ENCODE measurements around the gene KIF13A.
"Not testable (repeated sequence)": the region's sequence is repeated elsewhere in the genome, so short reads cannot be mapped to it uniquely, and the experiment has no call there.

KIF13A gene

DNA sequence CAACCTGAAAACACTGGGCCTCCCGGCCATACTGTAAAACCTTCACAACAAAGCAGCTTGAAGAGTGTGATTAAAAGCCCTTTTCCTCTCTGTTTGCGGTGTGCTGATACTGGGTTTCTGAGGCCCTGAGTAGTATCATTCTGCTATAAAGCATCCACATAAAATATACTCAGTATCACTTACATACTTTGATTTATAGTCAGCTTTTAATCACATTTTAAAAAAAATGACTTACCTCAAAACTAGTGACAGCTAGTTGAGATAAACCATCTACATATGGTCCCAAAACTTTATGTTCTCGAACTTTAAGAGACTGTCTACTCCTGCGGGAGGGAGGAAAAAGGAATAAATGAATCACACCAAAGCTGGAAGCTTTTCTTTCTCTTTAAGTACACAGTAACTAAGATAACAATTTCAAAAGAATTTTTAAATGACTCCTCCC lies 135.7 kb downstream of the KIF13A start:
- no peak for DNase-seq (ENCODE audit: low read depth in 3 of 3, low spot score in 1 of 3)

DNA sequence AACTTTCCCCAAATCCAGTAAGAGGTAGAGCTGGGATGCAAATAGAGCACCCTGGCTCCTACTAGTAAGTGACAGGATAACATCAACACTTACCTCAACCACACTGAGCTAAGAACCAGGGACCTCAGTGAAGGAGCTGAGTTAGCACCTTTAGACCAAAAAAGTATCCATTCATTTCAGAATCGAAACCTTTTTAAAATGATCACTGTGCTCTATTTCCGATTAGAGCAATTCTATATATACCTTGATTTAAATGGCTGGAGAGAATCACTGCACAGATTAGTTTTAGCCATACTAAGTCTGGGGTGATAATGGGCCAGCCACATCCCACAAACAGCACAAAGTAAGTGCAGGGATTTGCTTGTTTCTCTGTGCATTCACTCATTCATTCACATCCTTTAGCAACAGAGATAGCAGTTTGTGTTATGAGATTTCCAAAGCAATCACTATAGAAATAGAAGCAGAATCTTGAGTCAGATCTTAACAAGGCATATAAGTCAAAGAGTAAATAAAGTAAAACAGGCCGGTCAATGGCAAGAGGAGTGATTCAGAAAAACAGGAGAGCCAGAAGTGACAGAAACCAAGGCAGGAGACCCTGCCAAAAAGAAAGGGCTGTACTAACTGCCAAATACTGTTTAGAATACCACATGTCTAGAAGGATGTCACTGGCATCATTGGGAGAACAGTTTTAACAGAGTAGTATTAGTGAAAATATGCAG lies 136.3 kb downstream of the KIF13A start:
- no peak for DNase-seq (ENCODE audit: low read depth in 3 of 3, low spot score in 1 of 3)

GRCh38 chr6:17850281-17850680 lies 137.2 kb downstream of the KIF13A start:
- DNase-seq (ENCODE audit: low read depth in 3 of 3, low spot score in 1 of 3): no peak

- no peak for DNase-seq (ENCODE audit: low read depth in 3 of 3, low spot score in 1 of 3)
Measured at GRCh38 chr6:17847203-17847760, 140.2 kb downstream of the KIF13A start.

GRCh38 chr6:17846762-17847161 lies 140.7 kb downstream of the KIF13A start:
- no peak for DNase-seq (ENCODE audit: low read depth in 3 of 3, low spot score in 1 of 3)

GRCh38 chr6:17845598-17845997 lies 141.8 kb downstream of the KIF13A start:
- DNase-seq (ENCODE audit: low read depth in 3 of 3, low spot score in 1 of 3): no peak

GRCh38 chr6:17844967-17845366 lies 142.5 kb downstream of the KIF13A start:
- not testable (repeated sequence) for DNase-seq (ENCODE audit: low read depth in 3 of 3, low spot score in 1 of 3)

- DNase-seq (ENCODE audit: low read depth in 3 of 3, low spot score in 1 of 3): no peak
Measured at GRCh38 chr6:17842934-17843821, 144.3 kb downstream of the KIF13A start.

- DNase-seq (ENCODE audit: low read depth in 3 of 3, low spot score in 1 of 3): no peak
Measured at GRCh38 chr6:17842014-17842776, 145.2 kb downstream of the KIF13A start.

GRCh38 chr6:17839513-17840223 lies 147.8 kb downstream of the KIF13A start:
- DNase-seq (ENCODE audit: low read depth in 3 of 3, low spot score in 1 of 3): no peak

- DNase-seq (ENCODE audit: low read depth in 3 of 3, low spot score in 1 of 3): no peak
Measured at GRCh38 chr6:17836293-17836692, 151.1 kb downstream of the KIF13A start.

- DNase-seq (ENCODE audit: low read depth in 3 of 3, low spot score in 1 of 3): no peak
Measured at GRCh38 chr6:17835784-17836183, 151.7 kb downstream of the KIF13A start.

- no peak for DNase-seq (ENCODE audit: low read depth in 3 of 3, low spot score in 1 of 3)
Measured at GRCh38 chr6:17831135-17831534, 156.3 kb downstream of the KIF13A start.

DNA sequence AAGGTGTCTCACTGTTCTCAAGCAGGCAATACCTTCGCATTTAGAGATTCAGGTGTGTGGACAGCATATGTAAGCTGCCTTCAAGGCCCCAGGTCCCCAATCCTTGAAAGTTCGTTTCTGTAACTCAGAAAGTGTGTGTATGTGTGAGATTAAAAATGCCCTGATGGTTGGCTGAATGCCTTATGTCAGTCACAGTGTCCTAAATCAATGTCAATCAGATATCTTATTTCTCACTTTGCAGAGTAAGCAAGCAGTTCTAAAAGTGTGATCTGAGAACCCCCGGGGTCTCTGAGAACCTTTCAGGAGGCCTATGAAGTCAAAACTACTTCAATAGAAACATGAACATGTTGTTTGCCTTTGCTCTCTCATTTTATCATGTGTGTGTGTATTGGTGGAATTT lies 157.5 kb downstream of the KIF13A start:
- DNase-seq (ENCODE audit: low read depth in 3 of 3, low spot score in 1 of 3): no peak

GRCh38 chr6:17828149-17828548 lies 159.3 kb downstream of the KIF13A start:
- no peak for DNase-seq (ENCODE audit: low read depth in 3 of 3, low spot score in 1 of 3)

DNA sequence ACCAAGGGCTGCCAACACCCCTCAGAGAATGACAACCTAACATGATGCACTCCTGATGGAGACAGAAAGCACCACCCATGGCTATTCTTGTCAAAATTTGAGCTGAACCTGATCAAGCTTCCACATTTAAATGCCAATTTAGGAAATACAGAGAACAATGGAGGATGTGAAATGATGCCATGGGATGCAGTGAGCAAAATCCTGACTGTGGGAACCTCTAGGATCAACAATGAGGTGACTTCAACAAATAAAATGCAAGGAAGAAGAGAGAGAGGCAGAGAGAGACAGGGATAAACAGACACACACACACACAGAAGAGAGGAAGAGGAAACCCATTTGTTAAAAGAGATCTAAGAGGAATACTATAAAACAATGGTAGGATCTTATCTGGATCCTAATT lies 161.1 kb downstream of the KIF13A start:
- DNase-seq (ENCODE audit: low read depth in 3 of 3, low spot score in 1 of 3): no peak

DNA sequence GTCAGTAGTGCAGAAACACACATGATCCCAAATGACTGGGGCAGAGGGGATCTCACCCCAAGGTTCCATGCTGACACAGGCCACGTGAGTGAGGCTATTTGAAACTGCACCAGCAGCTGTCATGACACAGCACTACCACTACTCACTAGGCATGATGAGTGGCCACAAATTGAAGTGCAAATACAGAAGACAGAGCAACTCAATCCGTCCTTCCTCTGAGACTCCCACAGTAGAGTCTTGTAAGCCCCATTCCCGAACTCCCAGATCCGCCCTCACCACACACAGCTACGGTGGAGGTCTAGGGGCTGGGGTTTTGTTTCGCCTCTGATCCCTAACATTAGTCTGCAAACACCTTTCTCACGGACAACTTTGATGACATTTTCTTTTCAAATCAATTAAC lies 167.4 kb downstream of the KIF13A start:
- DNase-seq (ENCODE audit: low read depth in 3 of 3, low spot score in 1 of 3): no peak

DNA sequence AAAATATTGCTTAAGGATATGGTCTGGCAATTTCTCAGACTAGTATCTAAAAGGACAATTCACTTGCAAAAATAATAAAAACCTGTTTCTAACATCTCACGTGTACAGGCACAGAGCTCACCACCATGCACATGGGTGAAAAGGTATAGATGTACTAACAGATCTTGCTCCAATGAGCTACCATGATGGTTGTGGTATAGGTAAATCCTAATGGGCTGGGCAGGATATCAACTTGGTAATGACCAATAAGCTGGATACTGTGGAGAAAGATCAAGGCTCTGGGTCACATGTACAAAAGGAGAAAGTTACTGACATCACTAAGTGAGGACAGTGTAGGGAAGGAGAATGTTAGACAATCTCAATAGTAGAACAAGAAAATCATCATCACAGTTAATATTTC lies 169.7 kb downstream of the KIF13A start:
- no peak for DNase-seq (ENCODE audit: low read depth in 3 of 3, low spot score in 1 of 3)

GRCh38 chr6:17816921-17817611 lies 170.4 kb downstream of the KIF13A start:
- no peak for DNase-seq (ENCODE audit: low read depth in 3 of 3, low spot score in 1 of 3)

- no peak for DNase-seq (ENCODE audit: low read depth in 3 of 3, low spot score in 1 of 3)
Measured at GRCh38 chr6:17813542-17813941, 173.9 kb downstream of the KIF13A start.
